NCI-H2107 (cell line): Measurements from ENCODE around the gene CCSER1.

Source experiments
- DNase-seq: peaks from one replicate; lab custom pipeline; 2025; lab: John Stamatoyannopoulos, UW

CCSER1 gene

GRCh38 chr4:90570615-90571014, 443.4 kb downstream of the CCSER1 start:
- DNase-seq, result no peak

GRCh38 chr4:90572996-90573395, 445.8 kb downstream of the CCSER1 start:
- no peak for DNase-seq

- no peak for DNase-seq
Measured at GRCh38 chr4:90575371-90575770, 448.2 kb downstream of the CCSER1 start.

- DNase-seq, result no peak
Measured at GRCh38 chr4:90580326-90580725, 453.1 kb downstream of the CCSER1 start.

GRCh38 chr4:90582087-90582486, 454.9 kb downstream of the CCSER1 start:
- no peak for DNase-seq

- DNase-seq, result no peak
Measured at GRCh38 chr4:90584051-90584450, 456.9 kb downstream of the CCSER1 start.

- DNase-seq, result no peak
Measured at GRCh38 chr4:90585961-90586360, 458.8 kb downstream of the CCSER1 start.

- no peak for DNase-seq
Measured at GRCh38 chr4:90586799-90587198, 459.6 kb downstream of the CCSER1 start.

- no peak for DNase-seq
Measured at GRCh38 chr4:90597927-90598326, 470.7 kb downstream of the CCSER1 start.

- no peak for DNase-seq
Measured at GRCh38 chr4:90598741-90599140, 471.5 kb downstream of the CCSER1 start.

GRCh38 chr4:90602726-90603125, 475.5 kb downstream of the CCSER1 start:
- DNase-seq, result no peak

- no peak for DNase-seq
Measured at GRCh38 chr4:90603540-90603939, 476.3 kb downstream of the CCSER1 start.

GRCh38 chr4:90606781-90607180, 479.6 kb downstream of the CCSER1 start:
- no peak for DNase-seq

- no peak for DNase-seq
Measured at GRCh38 chr4:90614371-90614770, 487.2 kb downstream of the CCSER1 start.

GRCh38 chr4:90621080-90621479, 493.9 kb downstream of the CCSER1 start:
- no peak for DNase-seq

- no peak for DNase-seq
Measured at GRCh38 chr4:90624781-90625180, 497.6 kb downstream of the CCSER1 start.

GRCh38 chr4:90641861-90642599, 514.8 kb downstream of the CCSER1 start:
- DNase-seq, result no peak

GRCh38 chr4:90643156-90643555, 516.0 kb downstream of the CCSER1 start:
- DNase-seq, result no peak

- DNase-seq, result no peak
Measured at GRCh38 chr4:90648311-90648710, 521.1 kb downstream of the CCSER1 start.

GRCh38 chr4:90648791-90649190, 521.6 kb downstream of the CCSER1 start:
- DNase-seq, result no peak

- DNase-seq, result no peak
Measured at GRCh38 chr4:90660672-90661071, 533.5 kb downstream of the CCSER1 start.

- DNase-seq, result no peak
Measured at GRCh38 chr4:90670183-90670582, 543.0 kb downstream of the CCSER1 start.

- DNase-seq, result no peak
Measured at GRCh38 chr4:90689739-90690138, 562.5 kb downstream of the CCSER1 start.

- no peak for DNase-seq
Measured at GRCh38 chr4:90695411-90695810, 568.2 kb downstream of the CCSER1 start.
